ENCODE data around the gene FBXO36. TPM values are rescaled to one million over a fixed set of nuclear protein-coding genes. Genes with fewer than 3 reads are reported as not detected.
A peak's percentile ranks its signal among the peaks of the same experiment; 100 is the strongest.

FBXO36 gene
- total RNA-seq, 1 experiment from 2014 or later: 3.6 TPM

DNA sequence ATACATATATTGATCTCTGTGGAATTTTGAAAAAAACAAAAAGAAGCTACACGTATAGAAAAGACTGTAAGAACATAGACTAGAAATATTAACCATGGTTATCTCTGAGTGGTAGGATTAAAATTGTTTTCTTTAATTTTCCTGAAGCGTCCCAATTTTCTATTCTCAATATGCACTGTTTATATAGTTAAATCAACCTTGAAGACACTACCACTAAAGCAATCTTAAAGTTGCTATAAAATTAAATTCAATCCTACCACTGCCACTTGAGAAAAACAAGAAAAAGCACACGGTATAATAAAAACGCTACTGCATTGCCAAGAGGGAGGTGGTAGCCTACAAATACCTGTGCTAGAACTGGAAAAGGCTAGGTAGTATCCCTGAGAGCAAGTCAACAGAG is 47.7 kb upstream of the FBXO36 start:
- BruUV-seq (replicated peaks): no TSS peak

DNA sequence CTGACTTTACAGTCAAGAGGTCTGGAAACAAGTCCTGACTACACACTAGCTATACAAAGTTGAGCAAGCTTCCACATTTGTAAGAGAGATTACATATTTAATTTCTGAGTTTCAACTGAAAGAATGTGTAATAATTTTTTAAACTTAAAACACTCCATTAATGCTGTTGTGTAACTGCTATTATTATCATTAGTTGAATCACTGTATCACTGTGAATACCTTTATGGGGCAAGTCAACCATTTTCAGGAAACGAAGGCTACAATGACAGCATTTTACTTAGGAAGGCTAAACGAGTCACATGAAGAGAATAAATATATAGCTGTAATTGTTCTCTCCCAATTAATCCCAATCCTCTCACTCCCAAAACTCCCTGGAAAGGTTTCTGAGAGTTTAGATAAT is 46.8 kb upstream of the FBXO36 start:
- no TSS peak for BruUV-seq (replicated peaks)
- H3K9ac ChIP-seq (ENCODE audit: low read length): no peak overlapping the region
- H3K4me1 ChIP-seq (ENCODE audit: insufficient read depth, low read length): no peaks in the 10 kb centered on the region
- ChIA-PET CTCF (no interaction called here), POLR2A (ENCODE audit: unreplicated experiment) (no interaction called here)
- TF ChIP-seq EZH2phosphoT487 (IDR thresholded peaks at IDR 0.05; ENCODE audit: borderline replicate concordance, low read length) (no peak), EZH2 (IDR thresholded peaks at IDR 0.05; ENCODE audit: low read length, unreplicated experiment) (no peak)
- TF ChIP-seq, protein P1, sequence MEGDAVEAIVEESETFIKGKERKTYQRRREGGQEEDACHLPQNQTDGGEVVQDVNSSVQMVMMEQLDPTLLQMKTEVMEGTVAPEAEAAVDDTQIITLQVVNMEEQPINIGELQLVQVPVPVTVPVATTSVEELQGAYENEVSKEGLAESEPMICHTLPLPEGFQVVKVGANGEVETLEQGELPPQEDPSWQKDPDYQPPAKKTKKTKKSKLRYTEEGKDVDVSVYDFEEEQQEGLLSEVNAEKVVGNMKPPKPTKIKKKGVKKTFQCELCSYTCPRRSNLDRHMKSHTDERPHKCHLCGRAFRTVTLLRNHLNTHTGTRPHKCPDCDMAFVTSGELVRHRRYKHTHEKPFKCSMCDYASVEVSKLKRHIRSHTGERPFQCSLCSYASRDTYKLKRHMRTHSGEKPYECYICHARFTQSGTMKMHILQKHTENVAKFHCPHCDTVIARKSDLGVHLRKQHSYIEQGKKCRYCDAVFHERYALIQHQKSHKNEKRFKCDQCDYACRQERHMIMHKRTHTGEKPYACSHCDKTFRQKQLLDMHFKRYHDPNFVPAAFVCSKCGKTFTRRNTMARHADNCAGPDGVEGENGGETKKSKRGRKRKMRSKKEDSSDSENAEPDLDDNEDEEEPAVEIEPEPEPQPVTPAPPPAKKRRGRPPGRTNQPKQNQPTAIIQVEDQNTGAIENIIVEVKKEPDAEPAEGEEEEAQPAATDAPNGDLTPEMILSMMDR (conservative IDR thresholded peaks at IDR 0.05; ENCODE audit: low read depth, low read length): no peak
- no peak overlapping the region for H3K4me3 ChIP-seq (ENCODE audit: low read length)
- intact Hi-C loops (cut with micrococcal nuclease): no loop called here
- no peak overlapping the region for H3K4me2 ChIP-seq (ENCODE audit: low read length)
- H2AFZ ChIP-seq (ENCODE audit: low read length): no peak overlapping the region
- peaks cover 64% of the 10 kb centered on the region for H3K79me2 ChIP-seq (ENCODE audit: low read length)
- DNase-seq (no peak), ATAC-seq (no peak)
- no peaks in the 10 kb centered on the region for H3K9me3 ChIP-seq (ENCODE audit: low read length)
- H3K9me2 ChIP-seq (replicated peaks; ENCODE audit: low read length): no peaks in the 10 kb centered on the region
- H3K36me3 ChIP-seq (ENCODE audit: low read depth, low read length): peaks cover 32% of the 10 kb centered on the region
- H3K27me3 ChIP-seq (ENCODE audit: low read length): no peaks in the 10 kb centered on the region
- no peak overlapping the region for H3K27ac ChIP-seq (ENCODE audit: low read length)
- H4K20me1 ChIP-seq (ENCODE audit: low read length): no peaks in the 10 kb centered on the region
- no peaks in the 10 kb centered on the region for H3F3A ChIP-seq (ENCODE audit: low read length, unreplicated experiment)

More for the DNA sequence above, 47.7 kb upstream of the FBXO36 start:
- Histone ChIP-seq H3K4me3 (ENCODE audit: low read length) (no peak overlapping the region), H3K9me3 (ENCODE audit: low read length) (no peaks in the 10 kb centered on the region), H3K4me1 (ENCODE audit: insufficient read depth, low read length) (no peaks in the 10 kb centered on the region), H3K36me3 (ENCODE audit: low read depth, low read length) (peaks cover 32% of the 10 kb centered on the region; the same call in 1 of the 2 replicates), H3K27ac (ENCODE audit: low read length) (no peak overlapping the region), H3K79me2 (ENCODE audit: low read length) (peaks cover 65% of the 10 kb centered on the region), H3K9me2 (replicated peaks; ENCODE audit: low read length) (no peaks in the 10 kb centered on the region), H3K27me3 (ENCODE audit: low read length) (no peaks in the 10 kb centered on the region), H2AFZ (ENCODE audit: low read length) (no peak overlapping the region), H3K4me2 (ENCODE audit: low read length) (no peak overlapping the region), H3K9ac (ENCODE audit: low read length) (no peak overlapping the region), H3F3A (ENCODE audit: low read length, unreplicated experiment) (no peaks in the 10 kb centered on the region), H4K20me1 (ENCODE audit: low read length) (no peaks in the 10 kb centered on the region)
- intact Hi-C loops (cut with micrococcal nuclease): no loop called here
- TF ChIP-seq EZH2 (IDR thresholded peaks at IDR 0.05; ENCODE audit: low read length, unreplicated experiment): no peak
- TF ChIP-seq EZH2phosphoT487 (IDR thresholded peaks at IDR 0.05; ENCODE audit: borderline replicate concordance, low read length): no peak
- TF ChIP-seq, protein P1 (conservative IDR thresholded peaks at IDR 0.05; ENCODE audit: low read depth, low read length): no peak
- ATAC-seq (no peak), DNase-seq (no peak)
- POLR2A ChIA-PET (ENCODE audit: unreplicated experiment): no interaction called here
- CTCF ChIA-PET: no interaction called here

DNA sequence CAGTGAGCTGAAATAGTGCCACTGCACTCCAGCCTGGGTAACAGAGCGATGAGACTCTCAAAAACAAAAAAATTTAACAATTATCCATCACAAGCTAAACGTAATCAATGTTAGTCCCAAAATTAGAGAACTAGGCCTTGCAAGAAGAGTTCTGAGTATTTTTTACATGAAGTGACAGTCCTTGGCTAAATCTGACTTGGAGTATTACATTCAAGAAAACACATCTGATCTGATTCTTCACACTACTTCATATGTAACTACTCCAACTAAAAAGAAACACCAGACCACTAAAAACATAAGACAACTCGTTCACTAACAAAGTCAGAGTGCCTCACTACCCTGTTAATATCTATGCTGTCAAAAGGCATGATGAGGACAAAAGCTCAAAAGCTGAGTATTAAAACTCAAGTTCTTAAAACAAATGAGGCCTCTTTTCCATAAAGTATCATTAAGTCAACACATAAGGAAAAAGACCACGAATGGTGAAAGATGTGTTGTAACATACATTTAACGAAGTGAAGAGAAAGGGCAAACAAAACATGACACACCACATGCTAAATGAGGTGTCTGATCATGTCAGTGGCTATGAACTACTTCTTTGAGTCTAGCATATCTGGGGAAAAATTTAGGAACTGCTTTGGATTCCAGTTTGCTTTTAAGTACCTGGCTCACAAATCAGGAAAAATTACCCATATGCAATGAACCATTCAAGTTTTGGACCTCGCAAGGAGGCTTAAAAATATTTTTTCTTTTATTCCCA is 42.9 kb upstream of the FBXO36 start:
- Histone ChIP-seq H2AFZ (ENCODE audit: low read length) (no peak overlapping the region), H3F3A (ENCODE audit: low read length, unreplicated experiment) (no peaks in the 10 kb centered on the region), H4K20me1 (ENCODE audit: low read length) (0 out of 2 replicates have a peak, but pooled peaks cover 5% of the 10 kb centered on the region), H3K79me2 (ENCODE audit: low read length) (peaks cover 63% of the 10 kb centered on the region), H3K27ac (ENCODE audit: low read length) (no peak overlapping the region), H3K4me3 (ENCODE audit: low read length) (no peak overlapping the region), H3K9ac (ENCODE audit: low read length) (no peak overlapping the region), H3K4me2 (ENCODE audit: low read length) (no peak overlapping the region), H3K36me3 (ENCODE audit: low read depth, low read length) (peaks cover 24% of the 10 kb centered on the region), H3K9me3 (ENCODE audit: low read length) (no peaks in the 10 kb centered on the region), H3K27me3 (ENCODE audit: low read length) (no peaks in the 10 kb centered on the region), H3K4me1 (ENCODE audit: insufficient read depth, low read length) (no peaks in the 10 kb centered on the region), H3K9me2 (replicated peaks; ENCODE audit: low read length) (no peaks in the 10 kb centered on the region)
- intact Hi-C loops (cut with micrococcal nuclease): no loop called here
- BruUV-seq (replicated peaks): TSS peak; percentile 23
- no peak for DNase-seq
- ChIA-PET CTCF (no interaction called here), POLR2A (ENCODE audit: unreplicated experiment) (no interaction called here)
- no peak for ATAC-seq
- TF ChIP-seq EZH2 (IDR thresholded peaks at IDR 0.05; ENCODE audit: low read length, unreplicated experiment): no peak
- no peak for TF ChIP-seq EZH2phosphoT487 (IDR thresholded peaks at IDR 0.05; ENCODE audit: borderline replicate concordance, low read length)
- TF ChIP-seq, protein P1 (conservative IDR thresholded peaks at IDR 0.05; ENCODE audit: low read depth, low read length): no peak

All from PC-3 (cell line).